ENCODE data around the gene APOL5.
"Not testable (repeated sequence)": the region's sequence is repeated elsewhere in the genome, so short reads cannot be mapped to it uniquely, and the experiment has no call there.

Gene APOL5

GRCh38 chr22:35712672-35713071 lies 5.0 kb upstream of the APOL5 start:
- DNase-seq = no peak

GRCh38 chr22:35719212-35719875 lies 1.7 kb downstream of the APOL5 start:
- no peak for DNase-seq

GRCh38 chr22:35721960-35722359 lies 4.3 kb downstream of the APOL5 start:
- no peak for DNase-seq

GRCh38 chr22:35725521-35725920 lies 7.8 kb downstream of the APOL5 start:
- peak; percentile 52 for DNase-seq

DNA sequence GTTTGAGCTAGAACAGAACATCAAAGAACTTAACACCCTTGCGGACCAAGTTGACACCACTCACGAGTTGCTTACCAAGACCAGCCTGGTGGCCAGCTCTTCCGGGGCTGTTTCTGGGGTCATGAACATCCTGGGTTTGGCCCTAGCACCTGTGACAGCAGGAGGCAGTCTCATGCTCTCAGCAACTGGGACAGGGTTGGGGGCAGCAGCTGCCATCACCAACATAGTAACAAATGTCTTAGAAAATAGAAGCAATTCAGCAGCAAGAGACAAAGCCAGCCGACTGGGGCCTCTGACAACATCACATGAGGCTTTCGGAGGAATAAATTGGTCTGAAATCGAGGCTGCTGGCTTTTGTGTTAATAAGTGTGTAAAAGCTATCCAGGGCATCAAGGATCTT lies 8.7 kb downstream of the APOL5 start:
- no peak for DNase-seq

GRCh38 chr22:35726933-35727332 lies 9.3 kb downstream of the APOL5 start:
- no peak for DNase-seq

GRCh38 chr22:35727436-35727835 lies 9.8 kb downstream of the APOL5 start:
- DNase-seq = no peak

- no peak for DNase-seq
Observed at GRCh38 chr22:35728639-35729308, 11.1 kb downstream of the APOL5 start.

DNA sequence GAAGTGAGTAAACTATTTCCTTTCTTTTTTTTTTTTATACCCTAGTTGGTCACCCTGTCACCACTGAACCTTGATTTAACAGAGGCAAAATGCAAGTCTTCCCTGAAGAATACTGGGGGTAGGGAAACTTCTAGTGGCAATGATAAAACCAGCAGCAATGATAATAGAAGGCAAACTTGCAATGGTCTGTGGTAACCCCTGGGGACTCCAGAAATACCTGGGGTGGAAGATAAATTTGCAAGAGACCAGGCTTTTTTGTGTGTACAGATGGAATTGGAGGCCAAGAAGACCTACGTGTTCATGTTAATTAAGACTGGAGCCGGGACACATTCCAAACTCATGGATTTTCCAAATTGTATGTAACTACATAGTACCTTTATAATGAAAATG lies 11.6 kb downstream of the APOL5 start:
- no peak for DNase-seq

GRCh38 chr22:35731321-35731720 lies 13.6 kb downstream of the APOL5 start:
- DNase-seq = no peak

DNA sequence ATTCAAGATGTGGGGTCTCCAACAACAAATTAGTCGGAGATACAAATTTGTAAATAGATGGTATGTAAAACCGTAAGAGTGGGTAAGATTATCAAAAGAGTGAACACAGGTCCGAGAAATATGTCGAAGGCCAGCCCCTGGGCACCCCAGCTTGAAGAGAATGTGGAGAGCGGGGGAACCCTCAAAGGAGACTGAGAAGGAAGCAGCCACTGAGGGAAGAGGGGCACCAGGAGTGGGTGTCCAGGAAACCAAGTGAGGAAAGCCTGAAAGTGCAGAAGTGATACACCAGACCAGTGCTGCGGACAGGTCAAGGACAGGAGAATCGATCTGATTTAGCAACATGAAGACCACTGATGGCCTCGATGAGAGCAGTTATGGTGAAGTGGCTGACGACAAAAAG lies 14.4 kb downstream of the APOL5 start:
- no peak for DNase-seq

DNA sequence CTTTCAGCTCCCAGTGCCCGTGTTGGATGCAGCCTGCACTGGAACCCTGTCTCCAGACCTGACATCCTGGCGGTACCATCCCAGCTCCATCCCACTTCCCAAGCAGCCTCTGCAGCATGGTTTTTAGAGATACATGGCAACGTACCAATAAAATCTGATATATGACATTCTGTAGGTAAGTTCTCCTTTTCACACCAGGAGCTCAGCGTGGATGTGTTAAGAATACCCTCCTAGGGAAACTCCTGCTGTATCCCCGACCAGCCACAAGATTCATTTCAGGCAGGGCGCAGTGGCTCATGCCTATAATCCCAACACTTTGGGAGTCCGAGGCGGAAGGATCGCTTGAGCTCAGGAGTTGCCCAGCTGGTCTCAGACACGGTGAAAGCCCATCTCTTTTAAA lies 15.4 kb downstream of the APOL5 start:
- DNase-seq = no peak

DNA sequence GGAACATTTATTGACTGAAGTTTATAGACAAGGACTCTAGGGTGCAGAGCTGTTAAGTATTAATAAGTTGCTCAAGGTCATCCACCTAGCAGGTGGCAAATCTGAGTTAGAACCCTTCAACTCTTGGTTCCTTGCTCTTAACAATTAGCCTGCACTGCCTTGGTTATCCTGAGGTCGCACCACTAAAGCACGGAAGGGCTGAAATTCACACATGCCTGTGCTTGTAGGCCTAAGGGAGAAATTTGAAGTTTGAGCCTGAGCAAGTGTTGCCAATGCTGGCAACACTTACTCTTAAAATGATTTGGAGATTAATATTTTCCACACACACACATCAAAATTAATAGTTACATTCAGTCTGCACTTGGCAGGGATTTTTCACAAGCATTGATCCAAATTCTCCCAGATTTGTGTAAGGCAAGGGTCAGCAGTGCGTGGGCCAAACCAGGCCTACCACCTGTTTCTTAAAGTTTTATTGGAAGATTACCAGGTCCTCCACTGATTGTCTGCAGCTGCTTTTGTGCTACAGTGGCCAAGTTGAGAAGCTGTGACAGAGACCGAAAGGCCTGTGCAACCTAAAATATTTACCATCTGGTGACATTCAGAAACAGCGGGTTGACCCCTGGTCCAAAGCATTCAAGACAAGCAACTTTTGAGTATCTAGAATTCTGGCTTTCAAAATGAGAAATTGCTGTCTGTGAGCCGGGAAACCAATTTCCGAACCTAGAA lies 16.3 kb downstream of the APOL5 start:
- no peak for DNase-seq

DNA sequence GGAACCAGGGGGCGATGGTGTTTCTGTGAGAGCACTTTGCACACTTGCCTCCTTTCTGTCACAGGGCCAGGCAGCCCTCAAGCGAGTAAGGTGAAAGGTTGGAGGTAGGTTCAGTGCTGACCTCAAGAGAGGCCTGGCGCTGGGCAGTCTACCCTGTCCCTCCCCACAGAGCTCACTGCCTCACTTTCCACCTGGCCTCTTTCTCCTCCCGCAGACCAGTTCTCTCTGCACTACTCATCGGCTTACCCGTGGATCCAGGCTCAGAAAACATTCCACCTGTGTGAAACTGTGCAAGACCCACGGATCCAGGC lies 16.8 kb downstream of the APOL5 start:
- no peak for DNase-seq

DNA sequence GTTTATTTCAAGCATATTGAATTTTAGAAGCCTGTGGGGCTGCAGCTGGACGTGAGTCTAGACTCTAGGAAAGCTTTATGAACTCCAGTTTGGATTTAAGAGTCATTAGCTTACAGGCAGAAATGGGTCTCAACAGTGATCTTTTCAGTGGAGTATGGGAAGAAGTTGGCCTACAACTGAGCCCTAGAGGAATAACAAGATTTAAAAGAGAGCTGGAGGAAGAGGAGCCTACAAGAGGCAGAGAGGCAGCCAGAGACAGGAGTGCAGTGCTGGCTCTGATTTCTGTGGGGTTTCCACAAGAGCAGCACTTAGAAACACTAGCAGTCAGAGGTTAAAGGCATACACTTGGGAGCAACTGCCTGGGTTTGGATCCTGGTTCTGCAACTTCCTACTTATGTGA lies 17.9 kb downstream of the APOL5 start:
- no peak for DNase-seq

DNA sequence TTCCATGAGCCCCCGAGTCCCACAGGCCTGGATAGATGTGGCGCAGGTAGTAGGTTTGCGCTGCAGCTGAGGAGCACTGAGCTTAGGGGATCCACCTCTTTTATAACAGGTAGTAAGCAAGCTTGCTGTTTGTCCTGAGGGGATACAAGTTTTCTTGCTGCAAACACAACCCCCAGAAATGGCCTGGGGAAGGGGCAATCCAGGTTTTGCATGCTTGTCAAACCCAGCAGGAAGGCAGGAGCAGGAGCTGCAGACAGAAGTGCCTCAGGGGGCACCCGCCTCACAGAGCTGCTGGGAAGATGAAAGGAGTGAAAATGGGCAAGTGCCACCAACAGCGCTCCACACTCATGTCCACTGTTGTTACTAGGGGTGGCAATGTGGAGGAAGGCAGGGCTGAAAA lies 18.5 kb downstream of the APOL5 start:
- no peak for DNase-seq

DNA sequence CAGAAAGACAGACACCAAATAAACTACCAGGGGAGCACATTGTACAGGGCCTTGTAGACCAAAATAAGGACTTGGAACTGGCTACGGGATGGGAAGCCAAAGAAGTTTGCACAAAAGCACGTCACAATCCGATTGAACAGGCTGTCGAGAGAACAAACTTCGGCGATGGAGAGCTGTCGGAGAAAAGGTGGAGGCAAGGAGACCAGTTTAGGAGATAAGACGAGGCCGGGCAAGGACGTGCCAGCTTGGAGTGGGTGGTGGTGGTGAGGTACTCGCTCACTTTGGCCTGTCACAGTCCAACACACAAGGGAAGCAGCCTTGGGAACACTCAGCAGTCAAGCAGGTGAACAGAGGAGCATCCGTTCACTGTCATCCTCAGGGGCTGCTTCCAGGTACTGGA lies 19.0 kb downstream of the APOL5 start:
- DNase-seq = no peak

DNA sequence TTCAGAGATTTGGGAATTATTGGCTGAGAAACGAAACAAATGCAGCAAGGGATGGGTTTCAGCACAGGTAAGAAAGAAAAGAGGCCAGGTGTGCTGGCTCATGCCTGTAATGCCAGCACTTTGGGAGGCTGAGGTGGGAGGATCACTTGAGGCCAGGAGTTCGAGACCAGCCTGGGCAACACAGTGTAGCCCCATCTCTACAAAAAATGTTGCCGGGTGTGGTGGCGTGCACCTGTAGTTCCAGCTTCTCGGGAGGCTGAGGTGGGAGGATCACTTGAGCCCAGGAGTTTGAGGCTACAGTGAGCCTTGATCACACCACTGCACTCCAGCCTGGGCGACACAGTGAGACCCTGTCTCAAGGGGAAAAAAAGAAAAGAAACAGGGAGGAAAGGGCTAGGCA lies 20.2 kb downstream of the APOL5 start:
- DNase-seq = not testable (repeated sequence)

DNA sequence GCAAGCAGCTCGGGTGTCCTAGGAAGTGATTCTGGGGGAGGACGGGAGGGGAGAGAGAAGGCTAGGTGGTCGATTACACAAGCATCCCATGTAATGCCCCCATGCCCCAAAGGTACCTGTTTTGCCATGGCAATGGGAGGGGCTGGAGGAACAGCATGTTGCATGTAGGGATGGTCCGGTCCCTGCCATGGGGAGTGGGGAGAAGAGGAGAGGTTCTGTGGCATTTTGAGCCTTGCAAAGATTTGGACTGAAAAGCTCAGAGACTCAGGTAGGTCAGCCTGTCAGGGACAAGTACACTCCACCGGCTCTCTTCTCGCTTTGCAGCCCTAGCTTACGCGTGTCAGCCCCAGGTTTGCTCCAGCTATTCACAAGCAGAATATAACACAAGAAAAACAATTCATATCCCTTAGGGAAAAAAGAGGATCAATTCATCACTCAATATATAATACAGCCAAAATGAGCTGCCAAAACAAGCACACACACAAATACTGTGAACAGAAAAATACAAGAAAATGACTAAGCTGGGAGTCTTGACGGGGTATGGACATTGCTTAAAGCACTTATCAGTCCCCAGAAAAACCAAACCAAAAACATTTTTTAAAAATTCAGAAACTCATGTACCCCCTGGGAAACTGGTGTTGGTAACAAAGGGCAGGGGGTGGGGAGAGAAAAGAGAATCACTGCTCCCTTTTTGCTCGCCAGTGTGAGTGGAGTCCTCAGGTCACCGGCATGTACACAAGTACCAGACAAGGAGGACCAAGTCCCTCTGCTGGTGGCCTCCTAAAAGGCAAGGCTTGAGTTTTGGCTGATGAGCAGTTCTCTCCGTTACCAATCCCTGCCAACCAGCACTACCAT lies 21.6 kb downstream of the APOL5 start:
- no peak for DNase-seq

GRCh38 chr22:35739931-35740380 lies 22.3 kb downstream of the APOL5 start:
- no peak for DNase-seq

GRCh38 chr22:35740616-35741015 lies 22.9 kb downstream of the APOL5 start:
- DNase-seq = no peak

DNA sequence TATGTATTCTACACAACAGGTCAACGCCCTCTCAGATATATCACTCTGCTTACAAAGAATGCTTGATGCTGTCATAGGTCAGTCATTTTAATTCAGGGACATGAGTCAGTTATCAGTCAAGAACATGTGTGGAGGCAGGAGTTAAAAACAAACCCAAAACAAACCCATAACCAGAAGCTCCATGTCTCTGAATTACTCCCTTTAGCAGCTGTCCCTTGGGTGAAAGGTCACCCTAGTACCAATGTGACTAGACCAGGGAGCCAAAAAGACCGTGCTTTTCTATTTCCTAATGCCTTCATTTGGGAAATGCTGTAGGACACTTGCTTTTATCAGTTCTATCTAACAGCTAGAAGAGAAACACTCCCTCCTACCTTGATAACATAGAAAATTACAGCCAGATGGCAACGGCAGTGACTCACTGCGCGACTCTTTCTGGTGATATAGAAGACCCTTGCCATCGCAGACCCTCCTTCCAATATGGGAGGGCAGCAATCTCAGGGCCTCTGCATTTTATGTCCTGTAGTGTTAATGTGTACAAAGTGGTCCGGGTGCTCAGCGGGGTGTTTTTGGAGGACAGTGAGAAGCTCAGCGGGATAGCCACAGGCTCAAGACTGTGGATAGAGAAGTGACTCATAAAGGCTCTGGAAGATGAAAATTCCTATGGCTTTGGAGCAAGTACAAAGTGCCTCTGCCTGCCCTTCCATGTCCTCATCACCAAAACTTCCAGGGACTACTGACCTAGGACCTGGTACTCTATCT lies 24.8 kb downstream of the APOL5 start:
- peak; percentile 84 for DNase-seq

Data from fibroblast of skin of right biceps (primary cell).